Caco-2 (cell line): ENCODE results near the gene COLEC12. TPM values are rescaled to one million over a fixed set of nuclear protein-coding genes. Genes with fewer than 3 reads are reported as not detected.

ENCODE experiments used
- BruUV-seq: library from RNA; stranded (reverse); fragments of 400-500 nt; replicated peaks from 2 replicates; lab custom pipeline; 2021; lab: Mats Ljungman, UMichigan
- CTCF ChIA-PET: fragments of 300-600 bp; sonication (Branson Sonifier 250); formaldehyde crosslinking; loops from one replicate; lab custom pipeline; 2022; ENCODE audit warnings: antibody characterized with exemption; lab: Charles Lee
- POLR2A ChIA-PET: fragments of 300-600 bp; sonication (Branson Sonifier 250); formaldehyde crosslinking; loops from one replicate; lab custom pipeline; 2022; ENCODE audit warnings: antibody characterized with exemption; lab: Charles Lee
- DNase-seq, 2 experiments: peaks; one replicate each; pipeline versions ENCODE4 v3.0.0 to v3.0.0-alpha.2; 2020 to 2022
- H3K27me3 ChIP-seq: replicated peaks from 2 replicates; pipeline ENCODE4 v1.6.0; 2011; ENCODE audit warnings: low read length; ENCODE audit not compliant: control insufficient read depth, insufficient read depth
- H3K36me3 ChIP-seq: 2 replicates; pipeline ENCODE4 v1.5.1; 2011; ENCODE audit warnings: low read length; ENCODE audit not compliant: control insufficient read depth, insufficient read depth
- H3K4me1 ChIP-seq: fragments of 250-450 bp; sonication (Bioruptor Pico); 2 replicates; pipeline ENCODE4 v1.5.1; 2020; ENCODE audit warnings: mild to moderate bottlenecking
- H3K4me3 ChIP-seq: 2 replicates; pipeline ENCODE4 v1.5.1; 2011; ENCODE audit warnings: low read depth, mild to moderate bottlenecking, control low read depth, low read length
- H3K9me3 ChIP-seq: fragments of 250-450 bp; sonication (Bioruptor Pico); 2 replicates; pipeline ENCODE4 v1.5.1; 2020; ENCODE audit warnings: mild to moderate bottlenecking, moderate library complexity
- H3K27ac Mint-ChIP-seq: one replicate; pipeline ENCODE4 v1.8.0; 2022; ENCODE audit warnings: mixed read lengths; ENCODE audit not compliant: unreplicated experiment
- H3K27me3 Mint-ChIP-seq: one replicate; pipeline ENCODE4 v1.8.0; 2022; ENCODE audit warnings: mixed read lengths; ENCODE audit not compliant: insufficient read depth, unreplicated experiment
- H3K36me3 Mint-ChIP-seq: one replicate; pipeline ENCODE4 v1.8.0; 2022; ENCODE audit warnings: mild to moderate bottlenecking, mixed read lengths; ENCODE audit not compliant: insufficient read depth, unreplicated experiment
- H3K4me1 Mint-ChIP-seq: one replicate; pipeline ENCODE4 v1.8.0; 2022; ENCODE audit warnings: low read depth, mixed read lengths; ENCODE audit not compliant: unreplicated experiment
- H3K4me3 Mint-ChIP-seq: one replicate; pipeline ENCODE4 v1.8.0; 2022; ENCODE audit warnings: mild to moderate bottlenecking, moderate library complexity, mixed read lengths; ENCODE audit not compliant: unreplicated experiment
- H3K9me3 Mint-ChIP-seq: one replicate; pipeline ENCODE4 v1.8.0; 2022; ENCODE audit warnings: mixed read lengths; ENCODE audit not compliant: unreplicated experiment
- CTCF ChIP-seq, 2 experiments: fragments of 200-600 bp in 1 of 2; IDR thresholded peaks; 1 replicate in 1 of 2; 2 replicates in 1 of 2; pipeline versions ENCODE4 v1.5.1 to v1.8.0; 2011 to 2022; ENCODE audit warnings: antibody characterized with exemption in 1 of 2, control low read depth in 1 of 2, inconsistent platforms in 1 of 2, low read depth in 1 of 2, low read length in 1 of 2, mild to moderate bottlenecking in 1 of 2, moderate library complexity in 1 of 2; ENCODE audit not compliant: insufficient read depth in 1 of 2, severe bottlenecking in 1 of 2, unreplicated experiment in 1 of 2
- intact Hi-C: fragments of 100-400 bp; cut with micrococcal nuclease; formaldehyde crosslinking; loops from one replicate; pipeline ENCODE4 v1.10.0; 2022; ENCODE audit not compliant: unreplicated experiment
- total RNA-seq: library from RNA; stranded (reverse); gene quantifications from 2 replicates; pipeline ENCODE4 v1.2.3, GENCODE V29; 2022

COLEC12 gene
- total RNA-seq, 1 experiment from 2014 or later, result 0.09 TPM

DNA sequence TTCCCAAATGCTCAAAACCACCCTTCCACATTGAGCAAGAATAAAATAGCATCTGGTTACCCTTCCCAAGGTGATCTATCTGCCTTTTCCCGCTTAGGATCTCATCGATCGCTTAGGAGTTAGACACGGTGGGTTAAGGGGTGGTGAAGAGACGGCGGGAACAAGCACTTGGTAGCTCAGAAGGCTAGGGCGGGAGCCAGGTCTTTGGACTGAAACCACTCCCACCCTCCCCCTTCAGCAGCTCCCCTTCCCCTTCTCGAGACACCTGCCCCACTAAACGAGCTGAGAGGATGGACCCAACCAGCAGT, 233.2 kb downstream of the COLEC12 start:
- H3K4me1 Mint-ChIP-seq, result peaks cover 14% of the 10 kb centered on the region
- CTCF ChIA-PET, result interaction anchor here (1.4 kb wide), 1 partner anchor 349 kb away, joined by 4 read pairs; no protein-coding TSS in a partner anchor
- H3K4me3 ChIP-seq, result peak overlapping the region; percentile 62
- peaks cover 34% of the 10 kb centered on the region for H3K36me3 Mint-ChIP-seq
- H3K27me3 ChIP-seq, result no peaks in the 10 kb centered on the region
- intact Hi-C loops, result loop anchor here (5.0 kb wide), 1 partner anchor 330 kb away; the partner anchor contains the start of gene CLUL1
- H3K9me3 ChIP-seq, result no peaks in the 10 kb centered on the region
- peaks cover 9% of the 10 kb centered on the region for H3K4me1 ChIP-seq
- POLR2A ChIA-PET, result interaction anchor here (0.6 to 1.0 kb wide), 5 partner anchors 55 to 440 kb away, joined by 3 to 5 read pairs (median 4); no protein-coding TSS in a partner anchor
- H3K27ac Mint-ChIP-seq, result peak overlapping the region; percentile 100
- H3K36me3 ChIP-seq, result peaks cover 2% of the 10 kb centered on the region
- DNase-seq, result no peak
- no TSS peak for BruUV-seq
- no peaks in the 10 kb centered on the region for H3K9me3 Mint-ChIP-seq
- H3K4me3 Mint-ChIP-seq, result peak overlapping the region; percentile 99
- H3K27me3 Mint-ChIP-seq, result no peaks in the 10 kb centered on the region
- TF ChIP-seq CTCF (IDR thresholded peaks at IDR 0.05; ENCODE audit: insufficient read depth in 1 of 2, low read depth in 1 of 2, low read length in 1 of 2, severe bottlenecking in 1 of 2, unreplicated experiment in 1 of 2), result no peak

Other genes starting within 250 kb of the COLEC12 start
- 63.1 and 65.4 TPM in 2 replicates for gene THOC1, start 232.7 kb downstream of the COLEC12 start, total RNA-seq
- gene CETN1, start 79.7 kb upstream of the COLEC12 start, total RNA-seq, result not detected in 2 replicates
- gene CLUL1, start 96.3 kb upstream of the COLEC12 start, total RNA-seq, result 0.41 and 0.84 TPM in 2 replicates
- 140 and 143 TPM in 2 replicates for gene TYMS, start 157.0 kb upstream of the COLEC12 start, total RNA-seq
- 112 and 114 TPM in 2 replicates for gene ENOSF1, start 211.9 kb upstream of the COLEC12 start, total RNA-seq